Memory B cell (primary cell): ENCODE results near the gene TNRC18.
"Not testable (repeated sequence)": the region's sequence is repeated elsewhere in the genome, so short reads cannot be mapped to it uniquely, and the experiment has no call there.

ENCODE experiments used
- ATAC-seq: fragments of 150-1000 bp; cut with Tn5 transposase; 2 replicates; pipeline ENCODE4 v1.10.0; 2021; ENCODE audit warnings: low read depth, mild to moderate bottlenecking, moderate library complexity
- DNase-seq, 2 donors: peaks; one replicate each; pipeline ENCODE4 v3.0.0; 2022; ENCODE audit warnings: low spot score in 2 of 2
- H3K27ac Mint-ChIP-seq: one replicate; pipeline ENCODE4 v1.8.0; 2022; ENCODE audit warnings: mild to moderate bottlenecking, moderate library complexity, mixed read lengths
- H3K27me3 Mint-ChIP-seq: one replicate; pipeline ENCODE4 v1.8.0; 2022; ENCODE audit warnings: mixed read lengths
- H3K36me3 Mint-ChIP-seq: one replicate; pipeline ENCODE4 v1.8.0; 2022; ENCODE audit warnings: mild to moderate bottlenecking, mixed read lengths
- H3K4me1 Mint-ChIP-seq: one replicate; pipeline ENCODE4 v1.8.0; 2022; ENCODE audit warnings: mixed read lengths
- H3K4me3 Mint-ChIP-seq: one replicate; pipeline ENCODE4 v1.8.0; 2022; ENCODE audit warnings: mild to moderate bottlenecking, moderate library complexity, mixed read lengths
- H3K9me3 Mint-ChIP-seq: one replicate; pipeline ENCODE4 v1.8.0; 2022; ENCODE audit warnings: mixed read lengths

Gene TNRC18

GRCh38 chr7:5315761-5316160 lies 107.9 kb downstream of the TNRC18 start:
- peaks cover 3% of the 10 kb centered on the region for H3K9me3 Mint-ChIP-seq
- no peak overlapping the region for H3K27ac Mint-ChIP-seq
- no peak for ATAC-seq
- H3K36me3 Mint-ChIP-seq, result peaks cover 46% of the 10 kb centered on the region
- H3K27me3 Mint-ChIP-seq, result no peaks in the 10 kb centered on the region
- no peaks in the 10 kb centered on the region for H3K4me1 Mint-ChIP-seq
- H3K4me3 Mint-ChIP-seq, result no peak overlapping the region
- no peak for DNase-seq

- H3K36me3 Mint-ChIP-seq, result peaks cover 40% of the 10 kb centered on the region
- H3K4me1 Mint-ChIP-seq, result no peaks in the 10 kb centered on the region
- ATAC-seq (no peak), DNase-seq (no peak)
- H3K27me3 Mint-ChIP-seq, result no peaks in the 10 kb centered on the region
- H3K4me3 Mint-ChIP-seq, result no peak overlapping the region
- H3K27ac Mint-ChIP-seq, result no peak overlapping the region
- H3K9me3 Mint-ChIP-seq, result peaks cover 3% of the 10 kb centered on the region
Observed at GRCh38 chr7:5314864-5315263, 108.8 kb downstream of the TNRC18 start.

- not testable (repeated sequence) for DNase-seq, H3K27me3 Mint-ChIP-seq, H3K27ac Mint-ChIP-seq, H3K4me1 Mint-ChIP-seq, ATAC-seq, H3K9me3 Mint-ChIP-seq, H3K4me3 Mint-ChIP-seq
- H3K36me3 Mint-ChIP-seq, result peaks cover 28% of the 10 kb centered on the region
Observed at GRCh38 chr7:5313076-5313885, 110.4 kb downstream of the TNRC18 start.

- not testable (repeated sequence) for H3K27ac Mint-ChIP-seq, ATAC-seq, H3K27me3 Mint-ChIP-seq, H3K9me3 Mint-ChIP-seq, H3K4me1 Mint-ChIP-seq, DNase-seq, H3K4me3 Mint-ChIP-seq
- peaks cover 31% of the 10 kb centered on the region for H3K36me3 Mint-ChIP-seq
Observed at GRCh38 chr7:5312276-5313070, 111.2 kb downstream of the TNRC18 start.

- Mint-ChIP-seq H3K4me1 (peaks cover 3% of the 10 kb centered on the region), H3K9me3 (no peaks in the 10 kb centered on the region), H3K27ac (no peak overlapping the region), H3K36me3 (peaks cover 29% of the 10 kb centered on the region), H3K27me3 (no peaks in the 10 kb centered on the region), H3K4me3 (no peak overlapping the region)
- no peak for DNase-seq
- no peak for ATAC-seq
Observed at GRCh38 chr7:5310822-5311405, 112.7 kb downstream of the TNRC18 start.

- ATAC-seq (no peak), DNase-seq (no peak)
- Mint-ChIP-seq H3K27me3 (no peaks in the 10 kb centered on the region), H3K4me3 (no peak overlapping the region), H3K9me3 (no peaks in the 10 kb centered on the region), H3K4me1 (peaks cover 3% of the 10 kb centered on the region), H3K36me3 (peaks cover 26% of the 10 kb centered on the region), H3K27ac (no peak overlapping the region)
Observed at GRCh38 chr7:5309146-5309545, 114.5 kb downstream of the TNRC18 start.

- not testable (repeated sequence) for H3K4me3 Mint-ChIP-seq, H3K27ac Mint-ChIP-seq, H3K4me1 Mint-ChIP-seq, ATAC-seq, H3K9me3 Mint-ChIP-seq, H3K27me3 Mint-ChIP-seq, DNase-seq
- peaks cover 24% of the 10 kb centered on the region for H3K36me3 Mint-ChIP-seq
Observed at GRCh38 chr7:5307221-5308142, 116.2 kb downstream of the TNRC18 start.

GRCh38 chr7:5305050-5305449 lies 118.6 kb downstream of the TNRC18 start:
- not testable (repeated sequence) for H3K9me3 Mint-ChIP-seq, DNase-seq, H3K4me1 Mint-ChIP-seq, H3K27ac Mint-ChIP-seq, H3K27me3 Mint-ChIP-seq, ATAC-seq, H3K4me3 Mint-ChIP-seq
- peaks cover 11% of the 10 kb centered on the region for H3K36me3 Mint-ChIP-seq

- DNase-seq, result no peak
- Mint-ChIP-seq H3K4me1 (peaks cover 3% of the 10 kb centered on the region), H3K27ac (no peak overlapping the region), H3K4me3 (no peak overlapping the region), H3K9me3 (no peaks in the 10 kb centered on the region), H3K36me3 (peaks cover 11% of the 10 kb centered on the region), H3K27me3 (peaks cover 10% of the 10 kb centered on the region)
- ATAC-seq, result no peak
Observed at GRCh38 chr7:5303591-5304505, 119.8 kb downstream of the TNRC18 start.

- peaks cover 6% of the 10 kb centered on the region for H3K36me3 Mint-ChIP-seq
- H3K27me3 Mint-ChIP-seq, result peaks cover 15% of the 10 kb centered on the region
- no peak overlapping the region for H3K27ac Mint-ChIP-seq
- DNase-seq (no peak), ATAC-seq (no peak)
- H3K4me3 Mint-ChIP-seq, result no peak overlapping the region
- H3K9me3 Mint-ChIP-seq, result no peaks in the 10 kb centered on the region
- H3K4me1 Mint-ChIP-seq, result peaks cover 4% of the 10 kb centered on the region
Observed at GRCh38 chr7:5303061-5303460, 120.6 kb downstream of the TNRC18 start.

- Mint-ChIP-seq H3K4me3 (no peak overlapping the region), H3K9me3 (no peaks in the 10 kb centered on the region), H3K4me1 (peaks cover 4% of the 10 kb centered on the region), H3K36me3 (peaks cover 3% of the 10 kb centered on the region), H3K27me3 (peaks cover 17% of the 10 kb centered on the region), H3K27ac (no peak overlapping the region)
- no peak for ATAC-seq
- DNase-seq, result no peak
Observed at GRCh38 chr7:5302577-5302976, 121.1 kb downstream of the TNRC18 start.

GRCh38 chr7:5300366-5300765 lies 123.3 kb downstream of the TNRC18 start:
- Mint-ChIP-seq H3K27me3 (peaks cover 28% of the 10 kb centered on the region), H3K36me3 (peaks cover 2% of the 10 kb centered on the region), H3K4me3 (no peak overlapping the region), H3K9me3 (no peaks in the 10 kb centered on the region), H3K4me1 (peaks cover 14% of the 10 kb centered on the region), H3K27ac (no peak overlapping the region)
- DNase-seq, result no peak
- ATAC-seq, result no peak
